ENCODE measurements around the gene SIGLEC10.
"Not testable (repeated sequence)": the region's sequence is repeated elsewhere in the genome, so short reads cannot be mapped to it uniquely, and the experiment has no call there.

Gene SIGLEC10

GRCh38 chr19:51440052-51440451 is 22.6 kb upstream of the SIGLEC10 start:
- no peak for DNase-seq

- no peak for DNase-seq
These were observed 21.6 kb upstream of the SIGLEC10 start for GRCh38 chr19:51439021-51439465.

GRCh38 chr19:51434456-51434855 is 17.0 kb upstream of the SIGLEC10 start:
- DNase-seq = no peak

- no peak for DNase-seq
These were observed 15.6 kb upstream of the SIGLEC10 start for GRCh38 chr19:51433043-51433442.

GRCh38 chr19:51431124-51431523 is 13.7 kb upstream of the SIGLEC10 start:
- DNase-seq = no peak

- no peak for DNase-seq
These were observed 12.8 kb upstream of the SIGLEC10 start for GRCh38 chr19:51430221-51430620.

GRCh38 chr19:51427201-51427600 is 9.8 kb upstream of the SIGLEC10 start:
- no peak for DNase-seq

- peak; percentile 90 for DNase-seq
These were observed 4.6 kb upstream of the SIGLEC10 start for GRCh38 chr19:51422053-51422448.

GRCh38 chr19:51421229-51422052 is 4.0 kb upstream of the SIGLEC10 start:
- DNase-seq = no peak

- DNase-seq = not testable (repeated sequence)
These were observed 3.1 kb upstream of the SIGLEC10 start for GRCh38 chr19:51420511-51420910.

- no peak for DNase-seq
These were observed 1.3 kb upstream of the SIGLEC10 start for GRCh38 chr19:51418707-51419106.

- no peak for DNase-seq
These were observed 342 bp upstream of the SIGLEC10 start for GRCh38 chr19:51417810-51418157.

- not testable (repeated sequence) for DNase-seq
These were observed 1.0 kb downstream of the SIGLEC10 start for GRCh38 chr19:51416422-51416821.

GRCh38 chr19:51415187-51415586 is 2.3 kb downstream of the SIGLEC10 start:
- DNase-seq = no peak

- DNase-seq = no peak
These were observed 6.3 kb downstream of the SIGLEC10 start for GRCh38 chr19:51410950-51411748.

- peak; percentile 34 for DNase-seq
These were observed 9.8 kb downstream of the SIGLEC10 start for GRCh38 chr19:51407511-51408131.

- no peak for DNase-seq
These were observed 15.3 kb downstream of the SIGLEC10 start for GRCh38 chr19:51402117-51402516.

GRCh38 chr19:51399936-51400335 is 17.5 kb downstream of the SIGLEC10 start:
- not testable (repeated sequence) for DNase-seq

- DNase-seq = no peak
These were observed 18.2 kb downstream of the SIGLEC10 start for GRCh38 chr19:51399231-51399630.

- DNase-seq = no peak
These were observed 19.2 kb downstream of the SIGLEC10 start for GRCh38 chr19:51398096-51398704.

GRCh38 chr19:51397453-51397852 is 20.0 kb downstream of the SIGLEC10 start:
- not testable (repeated sequence) for DNase-seq

- DNase-seq = no peak
These were observed 21.3 kb downstream of the SIGLEC10 start for GRCh38 chr19:51396175-51396574.

Measured in activated CD8-positive, alpha-beta memory T cell treated with anti-CD3 and anti-CD28 coated beads, Interleukin-2, amount 50 U/mL, for 4 hours (primary cell).